Hepatocyte (in vitro differentiated cells): ENCODE data around the gene PLA1A. TPM values are rescaled to one million over a fixed set of nuclear protein-coding genes. Genes with fewer than 3 reads are reported as not detected.

Experiments
- DNase-seq: peaks from one replicate; pipeline ENCODE4 v3.0.0-alpha.2; 2016; ENCODE audit warnings: low spot score
- H2AFZ ChIP-seq: fragments of 200-600 bp; sonication (generic); 2 replicates; pipeline ENCODE4 v1.6.0; 2016; ENCODE audit warnings: antibody characterized with exemption, mild to moderate bottlenecking
- H3K27ac ChIP-seq: fragments of 200-600 bp; sonication (generic); 2 replicates; pipeline ENCODE4 v1.5.1; 2016; ENCODE audit warnings: mild to moderate bottlenecking
- H3K27me3 ChIP-seq: fragments of 200-600 bp; sonication (generic); 2 replicates; pipeline ENCODE4 v1.6.1; 2016
- H3K36me3 ChIP-seq: fragments of 200-600 bp; sonication (generic); replicated peaks from 2 replicates; pipeline ENCODE4 v1.5.1; 2016; ENCODE audit warnings: low read depth; ENCODE audit not compliant: insufficient read depth
- H3K4me1 ChIP-seq: fragments of 200-600 bp; sonication (generic); 2 replicates; pipeline ENCODE4 v1.5.1; 2016; ENCODE audit warnings: mild to moderate bottlenecking, moderate library complexity; ENCODE audit not compliant: insufficient read depth
- H3K4me2 ChIP-seq: fragments of 200-600 bp; sonication (generic); 2 replicates; pipeline ENCODE4 v1.6.0; 2016
- H3K4me3 ChIP-seq: fragments of 200-600 bp; sonication (generic); 2 replicates; pipeline ENCODE4 v1.5.1; 2016; ENCODE audit warnings: mild to moderate bottlenecking
- H3K79me2 ChIP-seq: fragments of 200-600 bp; sonication (generic); 2 replicates; pipeline ENCODE4 v1.6.0; 2017; ENCODE audit warnings: mild to moderate bottlenecking
- H3K9me2 ChIP-seq: fragments of 200-600 bp; sonication (generic); replicated peaks from 2 replicates; pipeline ENCODE4 v1.6.0; 2017; ENCODE audit warnings: mild to moderate bottlenecking; ENCODE audit not compliant: insufficient read depth
- H3K9me3 ChIP-seq: fragments of 200-600 bp; sonication (generic); 2 replicates; pipeline ENCODE4 v1.5.1; 2016; ENCODE audit warnings: low read depth, mild to moderate bottlenecking
- H4K20me1 ChIP-seq: fragments of 200-600 bp; sonication (generic); 2 replicates; pipeline ENCODE4 v1.6.0; 2016; ENCODE audit warnings: mild to moderate bottlenecking; ENCODE audit not compliant: insufficient read depth, poor library complexity, severe bottlenecking
- EZH2 ChIP-seq: fragments of 200-600 bp; sonication (generic); IDR thresholded peaks from 2 replicates; pipeline ENCODE4 v1.6.1; 2016; ENCODE audit warnings: antibody characterized with exemption, mild to moderate bottlenecking, borderline replicate concordance
- EZH2phosphoT487 ChIP-seq: fragments of 200-600 bp; sonication (generic); IDR thresholded peaks from one replicate; pipeline ENCODE4 v1.6.1; 2018; ENCODE audit warnings: antibody characterized with exemption, mild to moderate bottlenecking, low read depth, moderate library complexity; ENCODE audit not compliant: unreplicated experiment, severe bottlenecking
- WGBS: methylation state at CpG from one replicate; pipeline ENCODE4 v1.1.6; 2016; ENCODE audit warnings: low lambda C conversion rate; ENCODE audit errors: missing lambda C conversion rate; 5-methylcytosine and 5-hydroxymethylcytosine counted together
- polyA plus RNA-seq: library from polyadenylated mRNA; unstranded; fragments of >200 nt; fragmentation: Nextera tagmentation; extraction: Ambion mirVana; gene quantifications from 2 replicates; pipeline ENCODE4 v1.2.1, GENCODE V29; 2016
- total RNA-seq: library from RNA; depleted of rRNA; stranded (reverse); fragments of >200 nt; gene quantifications from 2 replicates; pipeline ENCODE4 v1.2.3, GENCODE V29; 2014
- TF ChIP-seq, protein P1 (sequence below): fragments of 200-600 bp; sonication (generic); IDR thresholded peaks from 2 replicates; pipeline ENCODE4 v1.5.1; 2016; ENCODE audit warnings: antibody characterized with exemption, mild to moderate bottlenecking; ENCODE audit not compliant: poor library complexity

The PLA1A gene
- total and polyA plus RNA-seq, 2 experiments from 2014 or later, result 2.6 to 3.3 TPM

DNA sequence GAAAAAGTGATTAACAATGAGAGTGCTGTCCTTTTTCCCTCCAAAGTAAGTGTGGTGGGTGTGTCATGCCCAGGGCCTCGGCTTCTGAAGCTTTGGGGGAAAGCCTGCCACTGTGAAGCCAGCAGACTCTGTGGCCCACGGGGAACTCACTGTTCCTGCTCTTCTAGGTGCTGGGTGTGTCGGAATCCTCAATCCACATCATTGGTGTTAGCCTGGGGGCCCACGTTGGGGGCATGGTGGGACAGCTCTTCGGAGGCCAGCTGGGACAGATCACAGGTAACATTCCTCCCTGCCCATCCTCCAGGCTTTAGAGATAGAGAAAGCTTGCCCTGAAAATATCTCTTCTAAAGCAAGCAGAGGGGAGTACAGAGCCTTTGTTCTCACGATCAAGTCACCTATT, 11.6 kb downstream of the PLA1A start:
- Histone ChIP-seq H3K27me3 (no peaks in the 10 kb centered on the region), H3K79me2 (no peaks in the 10 kb centered on the region), H3K4me3 (no peak overlapping the region), H3K4me1 (no peaks in the 10 kb centered on the region), H3K9me2 (no peaks in the 10 kb centered on the region), H3K9me3 (no peaks in the 10 kb centered on the region), H4K20me1 (no peaks in the 10 kb centered on the region), H3K4me2 (no peak overlapping the region), H3K27ac (no peak overlapping the region), H2AFZ (no peak overlapping the region), H3K36me3 (no peaks in the 10 kb centered on the region)
- WGBS, result 42% methylated on average over 6 of the region's 6 CpGs
- TF ChIP-seq EZH2 (no peak), EZH2phosphoT487 (no peak)
- TF ChIP-seq, protein P1, sequence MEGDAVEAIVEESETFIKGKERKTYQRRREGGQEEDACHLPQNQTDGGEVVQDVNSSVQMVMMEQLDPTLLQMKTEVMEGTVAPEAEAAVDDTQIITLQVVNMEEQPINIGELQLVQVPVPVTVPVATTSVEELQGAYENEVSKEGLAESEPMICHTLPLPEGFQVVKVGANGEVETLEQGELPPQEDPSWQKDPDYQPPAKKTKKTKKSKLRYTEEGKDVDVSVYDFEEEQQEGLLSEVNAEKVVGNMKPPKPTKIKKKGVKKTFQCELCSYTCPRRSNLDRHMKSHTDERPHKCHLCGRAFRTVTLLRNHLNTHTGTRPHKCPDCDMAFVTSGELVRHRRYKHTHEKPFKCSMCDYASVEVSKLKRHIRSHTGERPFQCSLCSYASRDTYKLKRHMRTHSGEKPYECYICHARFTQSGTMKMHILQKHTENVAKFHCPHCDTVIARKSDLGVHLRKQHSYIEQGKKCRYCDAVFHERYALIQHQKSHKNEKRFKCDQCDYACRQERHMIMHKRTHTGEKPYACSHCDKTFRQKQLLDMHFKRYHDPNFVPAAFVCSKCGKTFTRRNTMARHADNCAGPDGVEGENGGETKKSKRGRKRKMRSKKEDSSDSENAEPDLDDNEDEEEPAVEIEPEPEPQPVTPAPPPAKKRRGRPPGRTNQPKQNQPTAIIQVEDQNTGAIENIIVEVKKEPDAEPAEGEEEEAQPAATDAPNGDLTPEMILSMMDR, result no peak
- no peak for DNase-seq

DNA sequence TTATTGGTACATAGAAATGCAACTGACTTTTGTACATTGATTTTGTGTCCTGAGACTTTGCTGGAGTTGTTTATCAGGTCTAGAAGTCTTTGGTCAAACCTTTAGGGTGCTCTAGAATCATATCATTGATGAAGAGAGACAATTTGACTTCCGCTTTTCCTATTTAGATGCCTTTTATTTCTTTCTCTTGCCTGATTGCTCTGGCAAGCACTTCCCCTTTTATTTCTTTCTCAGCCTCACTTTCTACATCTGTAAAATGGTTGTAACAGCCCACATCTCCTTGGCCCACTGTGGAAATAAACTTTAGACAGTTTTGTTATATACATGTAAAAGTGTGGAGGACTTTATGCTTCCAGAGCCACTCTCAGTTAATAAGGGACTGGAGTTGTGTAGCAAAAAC, 14.0 kb downstream of the PLA1A start:
- no peak for TF ChIP-seq EZH2
- TF ChIP-seq, protein P1, result no peak
- TF ChIP-seq EZH2phosphoT487, result no peak
- H3K9me3 ChIP-seq, result no peaks in the 10 kb centered on the region
- H2AFZ ChIP-seq, result no peak overlapping the region
- no peak for DNase-seq
- no peaks in the 10 kb centered on the region for H3K9me2 ChIP-seq
- H3K27me3 ChIP-seq, result no peaks in the 10 kb centered on the region
- WGBS, result 100% methylated on average over 1 of the region's 1 CpG
- no peaks in the 10 kb centered on the region for H3K4me1 ChIP-seq
- H3K4me2 ChIP-seq, result no peak overlapping the region
- H3K36me3 ChIP-seq, result no peaks in the 10 kb centered on the region
- H3K4me3 ChIP-seq, result no peak overlapping the region
- no peaks in the 10 kb centered on the region for H3K79me2 ChIP-seq
- no peak overlapping the region for H3K27ac ChIP-seq
- H4K20me1 ChIP-seq, result no peaks in the 10 kb centered on the region

DNA sequence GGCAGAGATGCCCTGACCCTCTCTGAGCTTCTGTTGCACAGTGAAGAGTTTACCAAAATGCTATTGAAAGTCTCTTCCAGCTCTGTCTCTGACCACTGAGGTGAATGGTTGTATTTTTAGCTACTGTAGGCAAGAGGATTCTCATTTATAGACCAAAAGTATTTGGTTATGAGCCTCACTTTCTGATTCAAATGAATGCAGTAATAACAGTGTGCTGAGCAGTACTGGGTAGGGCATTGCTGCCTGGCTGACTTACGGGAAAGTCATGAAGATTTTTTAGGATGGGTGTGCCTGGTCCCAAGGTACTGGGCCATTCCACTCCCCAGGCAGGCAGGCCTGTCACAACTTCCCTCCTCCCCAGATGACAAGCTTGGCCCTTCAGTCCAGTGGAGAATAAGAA, 15.5 kb downstream of the PLA1A start:
- H3K79me2 ChIP-seq, result no peaks in the 10 kb centered on the region
- H3K27me3 ChIP-seq, result no peaks in the 10 kb centered on the region
- H3K9me2 ChIP-seq, result no peaks in the 10 kb centered on the region
- H3K4me2 ChIP-seq, result no peak overlapping the region
- no peaks in the 10 kb centered on the region for H3K36me3 ChIP-seq
- WGBS, result 94% methylated on average over 1 of the region's 1 CpG
- H2AFZ ChIP-seq, result no peak overlapping the region
- H3K27ac ChIP-seq, result no peak overlapping the region
- no peak for DNase-seq
- H4K20me1 ChIP-seq, result no peaks in the 10 kb centered on the region
- no peak overlapping the region for H3K4me3 ChIP-seq
- H3K9me3 ChIP-seq, result no peaks in the 10 kb centered on the region
- H3K4me1 ChIP-seq, result no peaks in the 10 kb centered on the region
- TF ChIP-seq EZH2phosphoT487 (no peak), EZH2 (no peak)
- TF ChIP-seq, protein P1, result no peak

DNA sequence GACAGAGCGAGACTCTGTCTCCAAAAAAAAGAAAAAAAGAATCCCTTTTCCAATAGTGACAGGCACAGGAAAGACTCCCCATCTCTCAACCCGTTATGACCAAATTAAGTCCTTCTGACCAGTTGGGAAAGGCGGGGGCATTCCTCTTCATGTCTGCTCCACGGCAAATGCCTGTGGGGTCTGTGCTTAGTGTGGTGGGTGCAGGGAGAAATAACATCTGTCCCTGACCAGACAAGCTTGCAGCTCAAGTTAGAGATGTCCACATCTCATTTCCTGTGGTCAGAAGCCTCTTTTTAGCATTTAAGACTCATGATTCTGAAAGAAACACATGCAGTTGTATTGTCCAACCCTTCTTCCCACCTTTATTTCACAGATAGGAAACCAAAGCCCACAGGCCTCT, 16.2 kb downstream of the PLA1A start:
- H3K4me3 ChIP-seq, result no peak overlapping the region
- no peaks in the 10 kb centered on the region for H3K27me3 ChIP-seq
- H3K36me3 ChIP-seq, result no peaks in the 10 kb centered on the region
- no peak overlapping the region for H2AFZ ChIP-seq
- H3K4me2 ChIP-seq, result no peak overlapping the region
- H4K20me1 ChIP-seq, result no peaks in the 10 kb centered on the region
- TF ChIP-seq, protein P1, result no peak
- TF ChIP-seq EZH2 (no peak), EZH2phosphoT487 (no peak)
- no peak overlapping the region for H3K27ac ChIP-seq
- no peaks in the 10 kb centered on the region for H3K9me2 ChIP-seq
- no peaks in the 10 kb centered on the region for H3K79me2 ChIP-seq
- 90% methylated on average over 4 of the region's 4 CpGs for WGBS
- no peak for DNase-seq
- H3K9me3 ChIP-seq, result no peaks in the 10 kb centered on the region
- H3K4me1 ChIP-seq, result no peaks in the 10 kb centered on the region
